Inflammatory macrophage (primary cell): ENCODE measurements around the gene PDE6A.
"Not testable (repeated sequence)": the region's sequence is repeated elsewhere in the genome, so short reads cannot be mapped to it uniquely, and the experiment has no call there.

Experiments
- DNase-seq, 2 donors: peaks; one replicate each; pipeline ENCODE4 v3.0.0-alpha.2; 2020 to 2022

PDE6A gene

GRCh38 chr5:149892594-149892993 lies 52.0 kb downstream of the PDE6A start:
- DNase-seq, result no peak

GRCh38 chr5:149888280-149888679 lies 56.3 kb downstream of the PDE6A start:
- DNase-seq, result no peak

GRCh38 chr5:149887622-149888183 lies 56.9 kb downstream of the PDE6A start:
- DNase-seq, result no peak

GRCh38 chr5:149886692-149887470 lies 57.7 kb downstream of the PDE6A start:
- DNase-seq, result no peak

- no peak for DNase-seq
Observed at GRCh38 chr5:149886060-149886459, 58.5 kb downstream of the PDE6A start.

GRCh38 chr5:149885513-149885912 lies 59.1 kb downstream of the PDE6A start:
- no peak for DNase-seq

- DNase-seq, result no peak
Observed at GRCh38 chr5:149883550-149883949, 61.0 kb downstream of the PDE6A start.

GRCh38 chr5:149882633-149883032 lies 62.0 kb downstream of the PDE6A start:
- DNase-seq, result not testable (repeated sequence)

GRCh38 chr5:149881874-149882273 lies 62.7 kb downstream of the PDE6A start:
- DNase-seq, result no peak

GRCh38 chr5:149881069-149881622 lies 63.4 kb downstream of the PDE6A start:
- no peak for DNase-seq

GRCh38 chr5:149879593-149879992 lies 65.0 kb downstream of the PDE6A start:
- not testable (repeated sequence) for DNase-seq

GRCh38 chr5:149878371-149878770 lies 66.2 kb downstream of the PDE6A start:
- no peak for DNase-seq

- no peak for DNase-seq
Observed at GRCh38 chr5:149873896-149874295, 70.7 kb downstream of the PDE6A start.

GRCh38 chr5:149872351-149873040 lies 72.1 kb downstream of the PDE6A start:
- no peak for DNase-seq

- no peak for DNase-seq
Observed at GRCh38 chr5:149871471-149871870, 73.1 kb downstream of the PDE6A start.

GRCh38 chr5:149870697-149871096 lies 73.9 kb downstream of the PDE6A start:
- no peak for DNase-seq

- no peak for DNase-seq
Observed at GRCh38 chr5:149870232-149870631, 74.4 kb downstream of the PDE6A start.

- DNase-seq, result no peak
Observed at GRCh38 chr5:149869411-149869821, 75.2 kb downstream of the PDE6A start.

GRCh38 chr5:149865746-149866145 lies 78.8 kb downstream of the PDE6A start:
- DNase-seq, result peak in 1 of 2 donors; percentile 35

GRCh38 chr5:149863830-149864229 lies 80.8 kb downstream of the PDE6A start:
- no peak for DNase-seq

- DNase-seq, result no peak
Observed at GRCh38 chr5:149863176-149863575, 81.4 kb downstream of the PDE6A start.

- no peak for DNase-seq
Observed at GRCh38 chr5:149860801-149861322, 83.7 kb downstream of the PDE6A start.

GRCh38 chr5:149859746-149860145 lies 84.8 kb downstream of the PDE6A start:
- no peak for DNase-seq
